Endothelial cell of umbilical vein (primary cell): ENCODE results near the gene NFATC3.

Source experiments
- CTCF ChIP-seq, 2 donors: IDR thresholded peaks; 1 replicate in 1 of 2; 2 replicates in 1 of 2; pipeline ENCODE4 v1.5.1; 2011; ENCODE audit warnings: low read length in 2 of 2, mild to moderate bottlenecking in 2 of 2, moderate library complexity in 2 of 2, control low read depth in 1 of 2, inconsistent platforms in 1 of 2, low read depth in 1 of 2; ENCODE audit not compliant: insufficient read depth in 1 of 2; ENCODE audit errors: extremely low read depth in 1 of 2
- EZH2 ChIP-seq: IDR thresholded peaks from 2 replicates; pipeline ENCODE4 v1.6.1; 2012; ENCODE audit warnings: borderline replicate concordance, low read depth, mild to moderate bottlenecking, moderate library complexity, low read length, inconsistent platforms; ENCODE audit not compliant: severe bottlenecking
- FOS ChIP-seq: IDR thresholded peaks from 2 replicates; pipeline ENCODE4 v1.6.1; 2011; ENCODE audit warnings: mild to moderate bottlenecking, low read length, moderate library complexity, borderline replicate concordance; ENCODE audit not compliant: insufficient read depth
- GATA2 ChIP-seq: IDR thresholded peaks from 2 replicates; pipeline ENCODE4 v1.7.0; 2011; ENCODE audit warnings: low read depth, mild to moderate bottlenecking, moderate library complexity, mixed read lengths, low read length; ENCODE audit not compliant: insufficient read length, insufficient read depth
- JUN ChIP-seq: IDR thresholded peaks from 2 replicates; pipeline ENCODE4 v1.6.1; 2011; ENCODE audit warnings: borderline replicate concordance, low read depth; ENCODE audit not compliant: insufficient read length, insufficient read depth
- MAX ChIP-seq: IDR thresholded peaks from 2 replicates; pipeline ENCODE4 v1.6.1; 2011; ENCODE audit not compliant: insufficient read depth, insufficient read length
- POLR2A ChIP-seq: IDR thresholded peaks from 2 replicates; pipeline ENCODE4 v1.6.1; 2012; ENCODE audit warnings: low read depth, mild to moderate bottlenecking, control low read depth, low read length
- POLR2AphosphoS5 ChIP-seq: IDR thresholded peaks from 2 replicates; pipeline ENCODE4 v1.6.1; 2012; ENCODE audit warnings: low read depth, mild to moderate bottlenecking, control low read depth, low read length, moderate library complexity; ENCODE audit not compliant: insufficient read depth

- TF ChIP-seq CTCF (IDR thresholded peaks at IDR 0.05; ENCODE audit: extremely low read depth in 1 of 2, insufficient read depth in 1 of 2, low read depth in 1 of 2, low read length in 2 of 2) (no peak), POLR2A (no peak), EZH2 (no peak), POLR2AphosphoS5 (no peak), MAX (no peak), GATA2 (no peak), FOS (no peak), JUN (no peak)
These were observed 14.2 kb upstream of the NFATC3 start for GRCh38 chr16:68070806-68071517.
